Measurements from ENCODE around the gene KRTAP5-9. TPM values are rescaled to one million over a fixed set of nuclear protein-coding genes. Genes with fewer than 3 reads are reported as not detected.
"Not testable (repeated sequence)": the region's sequence is repeated elsewhere in the genome, so short reads cannot be mapped to it uniquely, and the experiment has no call there.

KRTAP5-9 gene
- total RNA-seq, 1 donor from 2014 or later: 0.18 TPM

DNA sequence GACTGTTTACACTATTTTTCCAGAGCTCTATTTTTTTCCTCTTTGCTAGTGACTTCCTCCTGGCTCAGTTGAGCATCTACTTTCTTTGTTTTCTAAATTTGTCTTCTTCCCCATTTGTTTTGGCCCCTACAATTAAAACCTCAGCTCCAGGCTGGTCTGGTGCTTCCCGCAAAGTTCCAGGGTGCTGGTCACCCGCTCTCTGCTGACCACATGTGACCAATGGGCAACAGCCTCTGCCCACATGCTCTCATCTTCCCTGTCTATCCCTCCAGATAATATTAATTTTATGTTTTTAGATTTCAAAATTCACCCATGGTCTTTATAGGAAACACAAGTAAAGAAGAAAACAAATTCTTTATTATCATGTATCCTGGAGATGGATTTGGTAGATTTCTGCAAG lies 34.7 kb downstream of the KRTAP5-9 start:
- intact Hi-C loops (cut with micrococcal nuclease): not testable (repeated sequence)

DNA sequence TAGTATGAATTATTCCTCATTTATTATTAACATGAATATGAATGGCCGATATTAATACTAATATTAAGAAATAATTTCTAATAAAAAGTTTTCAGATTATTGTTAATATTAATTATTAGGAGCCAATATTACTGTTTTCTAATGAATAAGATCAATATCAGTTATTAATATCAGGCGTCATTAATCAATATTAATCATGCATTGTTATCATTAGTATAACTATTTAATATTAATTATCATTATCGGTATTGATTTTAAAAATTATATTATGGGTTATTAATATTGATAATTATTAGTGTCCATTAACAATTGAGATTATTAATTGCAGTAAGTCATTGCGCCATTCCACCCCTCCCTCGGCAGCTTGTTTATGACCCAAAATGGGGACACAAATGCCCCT lies 37.5 kb downstream of the KRTAP5-9 start:
- intact Hi-C loops (cut with micrococcal nuclease): not testable (repeated sequence)

DNA sequence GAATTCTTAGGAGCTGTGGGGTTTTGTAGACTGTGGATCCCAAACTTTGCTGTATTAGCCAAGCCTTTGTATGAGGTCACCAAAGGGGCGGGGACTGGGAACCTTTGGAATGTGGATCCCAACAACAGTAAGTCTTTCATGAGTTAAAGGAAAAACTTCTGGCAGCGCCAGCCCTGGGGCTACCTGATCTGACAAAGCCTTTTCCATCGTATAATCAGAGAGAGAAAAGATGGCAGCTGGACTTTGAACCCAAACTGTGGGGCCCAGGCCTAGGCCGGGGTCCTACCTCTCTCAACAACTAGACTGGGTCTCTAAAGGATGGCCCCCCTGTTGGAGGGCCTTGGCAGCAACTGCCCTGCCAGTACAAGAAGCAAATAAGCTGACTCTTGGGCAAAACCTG lies 40.1 kb downstream of the KRTAP5-9 start:
- intact Hi-C loops (cut with micrococcal nuclease): not testable (repeated sequence)

DNA sequence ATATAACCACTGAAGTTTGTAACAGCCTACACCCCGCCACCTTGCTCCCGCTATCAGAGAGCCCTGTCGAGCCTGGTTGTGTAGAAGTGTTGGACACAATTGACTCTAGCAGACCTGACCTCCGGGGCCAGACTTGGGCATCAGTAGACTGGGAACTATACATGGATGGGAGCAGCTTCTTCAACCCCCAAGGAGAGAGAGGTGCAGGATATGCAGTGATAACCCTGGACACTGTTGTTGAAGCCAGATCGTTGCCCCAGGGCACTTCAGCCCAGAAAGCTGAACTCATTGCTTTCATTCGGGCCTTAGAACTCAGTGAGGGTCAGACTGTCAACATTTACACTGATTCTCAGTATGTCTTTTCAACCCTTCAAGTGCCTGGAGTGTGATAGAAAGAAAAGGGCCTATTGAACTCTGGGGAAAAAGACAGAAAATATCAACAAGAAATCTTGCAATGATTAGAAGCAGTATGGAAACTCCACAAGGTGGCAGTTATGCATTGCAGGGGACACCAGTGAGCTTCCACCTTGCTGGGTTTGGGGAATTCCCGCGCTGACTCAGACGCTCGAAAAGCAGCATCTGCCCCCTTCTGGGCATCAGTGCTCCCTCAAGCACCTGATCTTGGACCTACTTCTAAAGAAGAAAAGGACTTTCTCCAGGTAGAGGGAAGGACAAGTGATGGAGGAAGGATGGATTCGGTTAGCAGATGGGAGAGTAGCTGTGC lies 40.8 kb downstream of the KRTAP5-9 start:
- intact Hi-C loops (cut with micrococcal nuclease): not testable (repeated sequence)

DNA sequence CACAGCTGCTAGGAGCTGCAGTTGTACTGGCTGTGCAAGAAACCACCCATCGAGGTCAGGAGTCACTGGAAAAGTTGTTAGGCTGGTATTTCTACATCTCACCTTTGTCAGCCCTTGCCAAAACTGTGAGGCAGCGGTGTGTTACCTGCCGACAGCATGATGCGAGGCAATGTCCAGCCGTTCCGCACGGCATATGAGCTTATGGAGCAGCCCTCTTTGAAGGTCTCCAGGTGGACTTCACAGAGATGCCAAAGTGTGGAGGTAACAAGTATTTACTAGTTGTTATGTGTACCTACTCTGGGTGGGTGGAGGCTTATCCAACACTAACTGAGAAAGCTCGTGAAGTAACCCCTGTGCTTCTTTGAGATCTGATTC lies 41.3 kb downstream of the KRTAP5-9 start:
- intact Hi-C loops (cut with micrococcal nuclease): not testable (repeated sequence)

Other genes with a start within 250 kb of the KRTAP5-9 start
- gene DHCR7, start 100.0 kb upstream of the KRTAP5-9 start, total RNA-seq: 47.0 and 51.1 TPM in 2 replicates
- gene NADSYN1, start 95.2 kb upstream of the KRTAP5-9 start, total RNA-seq: 109 and 112 TPM in 2 replicates
- gene KRTAP5-7, start 21.2 kb upstream of the KRTAP5-9 start, total RNA-seq: 0.14 and 0.25 TPM in 2 replicates
- 0.16 TPM in 1 of 2 replicates, not detected in the other for gene KRTAP5-8, start 10.4 kb upstream of the KRTAP5-9 start, total RNA-seq
- not detected in 2 replicates for gene KRTAP5-10, start 17.1 kb downstream of the KRTAP5-9 start, total RNA-seq
- not detected in 2 replicates for gene KRTAP5-11, start 34.5 kb downstream of the KRTAP5-9 start, total RNA-seq